ENCODE data around the gene CTRB1.
"Not testable (repeated sequence)": the region's sequence is repeated elsewhere in the genome, so short reads cannot be mapped to it uniquely, and the experiment has no call there.

The CTRB1 gene

DNA sequence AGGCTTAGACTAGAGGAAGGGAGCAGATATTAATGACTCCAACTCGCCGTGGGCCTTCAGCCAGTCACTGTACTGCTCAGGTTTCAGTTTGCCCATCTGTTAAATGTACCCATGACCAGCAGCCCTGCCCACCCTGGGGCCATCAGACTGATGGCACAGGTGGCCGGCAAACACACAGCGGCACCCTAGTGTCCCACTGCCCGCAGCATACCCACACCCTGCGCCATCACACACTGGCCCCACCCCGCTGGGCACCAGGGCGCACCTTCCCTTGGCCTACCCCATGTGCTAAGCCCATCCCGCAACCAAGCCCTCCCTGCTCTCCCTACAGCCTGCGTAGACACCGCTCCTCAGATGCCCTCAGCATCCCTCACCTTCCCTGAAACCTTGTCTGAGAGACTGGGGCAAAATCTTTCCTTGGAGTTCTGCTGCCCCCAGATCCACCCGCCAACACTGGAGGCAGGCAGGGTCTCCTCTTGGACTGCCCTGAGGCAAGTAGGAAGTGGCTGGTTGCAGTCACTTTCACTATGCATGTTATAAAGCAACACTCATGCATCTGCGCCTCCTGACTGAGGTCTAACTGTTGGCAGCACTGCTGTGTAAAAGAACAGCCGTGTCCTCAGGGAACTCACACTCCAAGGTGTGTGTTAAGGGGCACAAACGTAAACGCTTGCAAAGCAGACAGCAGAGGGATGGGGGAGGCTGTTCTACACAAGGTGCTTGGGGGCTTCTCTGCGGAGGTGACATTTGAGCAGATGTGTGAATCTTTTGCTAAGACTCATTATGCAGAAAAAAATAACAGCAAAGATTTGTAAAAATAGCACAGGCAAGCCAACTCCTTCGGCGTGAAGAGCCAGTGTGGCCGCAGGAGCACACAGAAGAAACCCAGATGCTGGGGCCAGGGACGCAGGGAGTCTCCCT lies 39.4 kb downstream of the CTRB1 start:
- DNase-seq: no peak

DNA sequence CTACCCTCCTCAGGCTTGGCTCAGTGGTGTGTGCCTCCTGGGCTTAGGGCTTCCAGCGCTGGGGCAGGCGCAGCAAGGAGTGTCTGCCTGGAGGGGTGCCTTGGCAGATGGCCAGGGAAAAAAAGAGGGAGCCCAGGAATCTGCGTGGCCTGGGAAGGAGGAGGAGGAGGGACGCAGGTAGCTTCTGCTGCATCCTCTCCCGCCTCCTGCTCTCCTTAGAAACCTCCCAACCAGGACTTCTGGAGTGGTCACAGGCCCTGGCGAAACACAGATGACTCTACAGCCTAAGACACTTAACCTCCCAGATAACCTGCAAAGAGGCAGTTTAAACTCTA lies 40.0 kb downstream of the CTRB1 start:
- no peak for DNase-seq

DNA sequence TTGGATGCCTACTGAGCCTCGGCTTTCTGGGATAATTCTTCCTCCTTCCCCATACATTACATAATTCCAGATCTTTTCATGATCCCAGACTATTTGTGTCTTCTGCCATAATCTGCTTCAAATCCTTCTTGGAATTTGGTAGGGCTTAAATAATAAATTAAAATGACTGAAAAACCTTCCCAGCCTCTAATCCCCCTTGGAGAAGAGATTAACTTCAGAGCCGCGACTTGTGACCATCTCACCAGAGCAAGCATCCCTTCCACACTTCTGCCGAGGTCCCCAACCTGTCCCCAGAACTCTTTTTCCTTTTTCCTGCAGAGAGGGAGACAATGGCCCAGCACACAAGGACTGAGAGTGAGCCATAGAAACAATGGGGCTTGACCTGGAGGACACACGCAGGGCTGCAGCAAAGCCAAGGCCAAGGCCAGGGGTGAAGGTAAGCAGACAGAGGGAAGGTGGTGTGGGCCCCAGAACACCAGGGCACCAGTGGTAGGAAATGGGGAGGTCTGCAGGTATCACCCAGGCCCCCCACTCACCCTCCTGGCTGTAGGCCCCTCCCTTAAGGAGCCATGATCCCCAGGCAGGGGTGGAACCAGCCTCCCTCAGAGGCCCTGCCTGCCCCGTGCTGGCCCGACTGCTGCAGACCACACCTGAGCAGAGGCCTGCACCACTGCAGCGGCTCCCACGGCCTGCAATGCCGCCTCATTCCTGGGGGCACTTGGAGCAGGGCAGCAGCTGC lies 42.2 kb downstream of the CTRB1 start:
- no peak for DNase-seq

DNA sequence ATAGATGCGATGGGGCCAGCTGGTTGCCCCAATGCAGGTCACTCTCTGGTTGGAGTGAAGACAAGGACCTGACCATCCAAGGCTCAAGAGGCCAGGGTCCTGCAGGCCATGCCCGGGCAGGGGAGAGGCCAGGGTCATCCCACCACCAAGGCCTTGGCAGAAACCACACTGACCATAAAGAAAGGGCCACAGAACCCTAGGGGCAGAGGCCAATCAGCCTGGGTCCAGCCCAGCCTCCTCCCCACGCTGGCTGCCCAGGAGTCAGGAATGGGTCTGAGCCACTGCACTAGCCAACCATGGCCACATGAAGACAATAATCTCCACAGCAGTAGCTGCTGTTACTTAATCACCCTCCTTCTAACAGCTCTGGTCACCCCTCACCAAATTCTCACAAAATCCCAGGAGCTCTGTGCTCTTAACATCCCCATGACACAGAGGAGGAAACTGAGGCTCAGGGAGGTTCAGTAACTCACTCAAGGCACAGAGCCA lies 42.8 kb downstream of the CTRB1 start:
- no peak for DNase-seq

- DNase-seq: no peak
These were observed 43.5 kb downstream of the CTRB1 start for GRCh38 chr16:75262104-75262799.

GRCh38 chr16:75262800-75263127 lies 44.0 kb downstream of the CTRB1 start:
- DNase-seq: no peak

GRCh38 chr16:75263291-75263962 lies 44.6 kb downstream of the CTRB1 start:
- DNase-seq: no peak

GRCh38 chr16:75263963-75264445 lies 45.2 kb downstream of the CTRB1 start:
- DNase-seq: no peak

GRCh38 chr16:75264457-75264998 lies 45.7 kb downstream of the CTRB1 start:
- peak; percentile 49 for DNase-seq

DNA sequence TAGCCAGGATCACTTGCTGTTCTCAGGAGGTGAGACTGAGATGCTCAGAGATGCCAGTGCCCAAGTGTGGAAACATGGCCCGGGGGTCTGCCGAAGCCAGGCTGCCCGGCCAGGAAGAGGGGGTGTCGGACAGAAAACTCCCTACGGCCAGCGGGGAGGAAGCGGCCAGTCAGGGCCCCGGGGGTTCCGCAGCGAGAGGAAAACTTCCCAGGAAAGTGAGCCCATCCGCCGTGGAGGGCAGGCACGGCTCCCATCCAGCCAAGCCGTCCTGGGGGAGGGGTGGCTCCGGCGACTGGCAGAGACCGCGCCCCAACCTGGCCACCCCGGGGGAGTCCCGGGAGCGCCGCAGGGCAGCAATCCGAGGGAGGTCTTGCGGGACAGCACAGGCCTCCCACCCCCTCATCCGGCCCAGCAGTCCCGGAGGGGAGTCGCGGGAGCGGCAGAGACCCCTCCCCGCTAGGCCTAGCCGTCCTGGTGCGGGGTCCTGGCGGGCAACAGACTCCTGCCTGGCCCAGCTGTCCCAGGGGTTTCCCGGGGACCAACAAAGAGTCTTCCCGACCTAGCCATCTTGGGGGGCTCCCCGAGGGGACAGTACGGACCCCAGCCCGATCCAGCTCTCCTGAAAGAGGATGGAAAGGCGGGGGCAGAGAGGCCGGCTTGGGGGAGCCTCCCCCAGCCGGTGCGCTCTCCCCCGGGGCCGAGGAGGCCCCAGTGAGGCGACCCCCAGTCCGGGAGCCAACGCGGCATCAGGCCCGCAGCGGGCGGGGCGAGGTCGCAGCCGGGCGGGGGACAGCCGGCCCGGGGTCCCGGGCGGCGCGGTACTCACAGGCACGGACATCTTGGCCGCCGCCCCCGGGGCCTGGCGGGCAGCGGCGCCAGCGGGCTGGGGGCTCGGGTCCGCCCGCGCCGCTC lies 46.5 kb downstream of the CTRB1 start:
- no peak for DNase-seq

- peak; percentile 63 for DNase-seq
These were observed 47.3 kb downstream of the CTRB1 start for GRCh38 chr16:75265911-75266701.

- peak; percentile 52 for DNase-seq
These were observed 48.2 kb downstream of the CTRB1 start for GRCh38 chr16:75266738-75267630.

- DNase-seq: no peak
These were observed 49.0 kb downstream of the CTRB1 start for GRCh38 chr16:75267631-75268264.

GRCh38 chr16:75269358-75269757 lies 50.6 kb downstream of the CTRB1 start:
- DNase-seq: not testable (repeated sequence)

- DNase-seq: no peak
These were observed 52.8 kb downstream of the CTRB1 start for GRCh38 chr16:75271441-75272096.

GRCh38 chr16:75272097-75272551 lies 53.3 kb downstream of the CTRB1 start:
- no peak for DNase-seq

GRCh38 chr16:75272629-75273028 lies 53.8 kb downstream of the CTRB1 start:
- DNase-seq: not testable (repeated sequence)
